ENCODE data around the gene GLS2. TPM values are rescaled to one million over a fixed set of nuclear protein-coding genes. Genes with fewer than 3 reads are reported as not detected.
A peak's percentile ranks its signal among the peaks of the same experiment; 100 is the strongest.

GLS2 gene
- total and polyA plus RNA-seq, 9 of the 15 experiments (the other 6 are each of a cell fraction or from before 2014, with no cell fraction given) = 0.11 TPM; not detected in 8

GRCh38 chr12:56437430-56438176, 50.4 kb downstream of the GLS2 start (continued):
- TF ChIP-seq REST (IDR thresholded peaks at IDR 0.05; ENCODE audit: borderline replicate concordance) (peak; percentile 97), REST (CRISPR knock-in tag; IDR thresholded peaks at IDR 0.05; ENCODE audit: low read depth) (no peak), DMBX1 (CRISPR knock-in tag; IDR thresholded peaks at IDR 0.05; ENCODE audit: borderline replicate concordance) (no peak), HSF4 (CRISPR knock-in tag; IDR thresholded peaks at IDR 0.05; ENCODE audit: borderline replicate concordance) (no peak), HNRNPK (IDR thresholded peaks at IDR 0.05; ENCODE audit: low read depth, low read length, poor library complexity, severe bottlenecking) (no peak), ZNF212 (CRISPR knock-in tag; IDR thresholded peaks at IDR 0.05) (no peak), STAT5B (CRISPR knock-in tag; IDR thresholded peaks at IDR 0.05) (no peak)
- TF ChIP-seq, protein P1, sequence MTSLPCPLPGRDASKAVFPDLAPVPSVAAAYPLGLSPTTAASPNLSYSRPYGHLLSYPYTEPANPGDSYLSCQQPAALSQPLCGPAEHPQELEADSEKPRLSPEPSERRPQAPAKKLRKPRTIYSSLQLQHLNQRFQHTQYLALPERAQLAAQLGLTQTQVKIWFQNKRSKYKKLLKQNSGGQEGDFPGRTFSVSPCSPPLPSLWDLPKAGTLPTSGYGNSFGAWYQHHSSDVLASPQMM (CRISPR knock-in tag; IDR thresholded peaks at IDR 0.05) = no peak
- TF ChIP-seq, protein P2, sequence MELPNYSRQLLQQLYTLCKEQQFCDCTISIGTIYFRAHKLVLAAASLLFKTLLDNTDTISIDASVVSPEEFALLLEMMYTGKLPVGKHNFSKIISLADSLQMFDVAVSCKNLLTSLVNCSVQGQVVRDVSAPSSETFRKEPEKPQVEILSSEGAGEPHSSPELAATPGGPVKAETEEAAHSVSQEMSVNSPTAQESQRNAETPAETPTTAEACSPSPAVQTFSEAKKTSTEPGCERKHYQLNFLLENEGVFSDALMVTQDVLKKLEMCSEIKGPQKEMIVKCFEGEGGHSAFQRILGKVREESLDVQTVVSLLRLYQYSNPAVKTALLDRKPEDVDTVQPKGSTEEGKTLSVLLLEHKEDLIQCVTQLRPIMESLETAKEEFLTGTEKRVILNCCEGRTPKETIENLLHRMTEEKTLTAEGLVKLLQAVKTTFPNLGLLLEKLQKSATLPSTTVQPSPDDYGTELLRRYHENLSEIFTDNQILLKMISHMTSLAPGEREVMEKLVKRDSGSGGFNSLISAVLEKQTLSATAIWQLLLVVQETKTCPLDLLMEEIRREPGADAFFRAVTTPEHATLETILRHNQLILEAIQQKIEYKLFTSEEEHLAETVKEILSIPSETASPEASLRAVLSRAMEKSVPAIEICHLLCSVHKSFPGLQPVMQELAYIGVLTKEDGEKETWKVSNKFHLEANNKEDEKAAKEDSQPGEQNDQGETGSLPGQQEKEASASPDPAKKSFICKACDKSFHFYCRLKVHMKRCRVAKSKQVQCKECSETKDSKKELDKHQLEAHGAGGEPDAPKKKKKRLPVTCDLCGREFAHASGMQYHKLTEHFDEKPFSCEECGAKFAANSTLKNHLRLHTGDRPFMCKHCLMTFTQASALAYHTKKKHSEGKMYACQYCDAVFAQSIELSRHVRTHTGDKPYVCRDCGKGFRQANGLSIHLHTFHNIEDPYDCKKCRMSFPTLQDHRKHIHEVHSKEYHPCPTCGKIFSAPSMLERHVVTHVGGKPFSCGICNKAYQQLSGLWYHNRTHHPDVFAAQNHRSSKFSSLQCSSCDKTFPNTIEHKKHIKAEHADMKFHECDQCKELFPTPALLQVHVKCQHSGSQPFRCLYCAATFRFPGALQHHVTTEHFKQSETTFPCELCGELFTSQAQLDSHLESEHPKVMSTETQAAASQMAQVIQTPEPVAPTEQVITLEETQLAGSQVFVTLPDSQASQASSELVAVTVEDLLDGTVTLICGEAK (IDR thresholded peaks at IDR 0.05) = no peak
- TF ChIP-seq, protein P2 (CRISPR knock-in tag; IDR thresholded peaks at IDR 0.05) = no peak

Data from K562 (cell line).